Raji (cell line): ENCODE measurements around the gene C2CD4B.

Experiments
- POLR2A ChIP-seq: IDR thresholded peaks from 2 replicates; pipeline ENCODE4 v1.6.1; 2011; ENCODE audit warnings: low read depth, low read length, control low read depth; ENCODE audit not compliant: insufficient read depth

Gene C2CD4B, protein sequence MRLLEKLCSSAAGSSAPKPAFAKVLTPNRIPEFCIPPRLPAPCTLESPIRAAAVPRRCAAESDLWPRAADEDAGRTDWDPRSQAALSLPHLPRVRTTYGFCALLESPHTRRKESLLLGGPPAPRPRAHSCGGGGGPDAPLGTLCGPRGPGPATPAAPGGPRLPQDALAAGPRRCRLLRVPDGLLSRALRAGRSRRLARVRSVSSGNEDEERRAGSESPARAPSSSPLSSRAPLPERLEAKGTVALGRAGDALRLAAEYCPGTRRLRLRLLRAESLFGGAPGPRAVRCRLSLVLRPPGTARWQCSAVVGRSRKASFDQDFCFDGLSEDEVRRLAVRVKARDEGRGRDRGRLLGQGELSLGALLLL

DNA sequence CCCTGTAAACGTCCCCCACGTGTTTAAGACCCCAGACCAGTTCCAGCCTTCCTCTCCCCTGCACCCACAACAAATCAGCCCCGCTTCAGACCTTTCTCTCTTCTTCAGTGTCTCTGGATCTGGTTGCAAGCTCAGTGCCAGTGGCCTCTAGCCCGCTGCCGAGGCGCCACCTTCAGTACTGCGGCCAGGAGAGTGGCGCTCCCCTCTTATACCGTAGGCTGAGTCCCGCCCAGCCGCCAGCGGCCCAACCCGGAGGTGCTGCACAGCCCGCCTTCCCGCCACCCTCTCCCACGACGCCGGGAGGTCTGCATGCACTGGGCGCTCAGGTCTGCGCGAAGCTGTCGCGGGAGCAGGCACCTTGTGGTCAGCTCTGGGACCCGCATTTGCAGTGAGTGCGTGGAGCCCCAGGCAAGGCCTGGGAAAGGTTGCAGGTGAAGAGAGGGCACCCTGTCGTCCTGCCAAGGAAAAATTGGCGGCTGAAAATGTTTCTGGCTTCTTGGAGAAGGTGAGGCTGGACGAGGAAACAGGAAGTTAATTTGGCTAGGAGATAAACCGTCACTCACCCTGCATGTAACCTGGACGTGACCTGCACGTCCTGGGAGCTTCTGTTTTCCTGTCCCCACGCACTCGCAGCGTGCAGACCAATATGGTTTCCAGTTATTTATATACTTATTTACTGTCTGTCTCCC is at the start of gene C2CD4B:
C2CD4B (minus strand) TSS at position 182 of the 689 bp plus-strand sequence. CDS start 301 bp downstream, outside the sequence.
- no peak for TF ChIP-seq POLR2A

DNA sequence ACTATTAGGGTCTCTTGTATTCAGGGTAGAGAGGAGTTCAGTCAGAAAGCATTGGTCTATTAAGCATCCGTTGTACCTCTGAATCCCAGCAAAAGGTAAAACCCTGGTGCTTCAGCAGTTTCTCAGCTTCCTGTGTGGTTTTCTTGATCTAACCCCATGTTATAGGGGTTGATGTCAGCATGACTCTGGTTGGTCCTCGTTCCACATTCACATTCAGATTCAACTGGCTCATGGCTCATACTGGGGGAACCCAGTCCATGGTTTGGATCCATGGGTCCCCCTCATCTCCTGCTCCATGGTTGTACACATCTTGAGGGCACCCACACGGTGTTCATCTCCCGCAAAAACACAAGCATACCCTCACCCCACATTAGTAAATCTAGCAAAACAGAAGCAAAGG is 47.7 kb upstream of the C2CD4B start:
- TF ChIP-seq POLR2A = no peak

DNA sequence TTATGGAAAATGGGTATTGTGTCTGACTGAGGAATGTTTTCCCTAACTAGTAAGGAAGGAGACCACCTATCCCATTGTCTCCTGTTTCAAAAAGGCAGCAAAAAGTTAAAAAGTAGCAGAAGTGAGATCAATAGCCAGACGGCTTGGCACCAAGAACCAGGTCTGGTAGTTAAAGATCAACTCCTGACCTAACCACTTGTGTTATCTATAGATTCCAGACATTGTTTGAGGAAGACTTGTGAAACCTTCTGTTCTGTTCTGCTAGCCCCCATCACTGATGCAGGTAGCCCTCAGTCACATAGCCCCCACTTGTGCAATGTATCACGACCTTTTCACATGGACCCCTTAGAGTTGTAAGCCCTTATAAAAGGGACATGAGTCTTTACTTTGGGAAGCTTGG is 46.3 kb upstream of the C2CD4B start:
- no peak for TF ChIP-seq POLR2A

DNA sequence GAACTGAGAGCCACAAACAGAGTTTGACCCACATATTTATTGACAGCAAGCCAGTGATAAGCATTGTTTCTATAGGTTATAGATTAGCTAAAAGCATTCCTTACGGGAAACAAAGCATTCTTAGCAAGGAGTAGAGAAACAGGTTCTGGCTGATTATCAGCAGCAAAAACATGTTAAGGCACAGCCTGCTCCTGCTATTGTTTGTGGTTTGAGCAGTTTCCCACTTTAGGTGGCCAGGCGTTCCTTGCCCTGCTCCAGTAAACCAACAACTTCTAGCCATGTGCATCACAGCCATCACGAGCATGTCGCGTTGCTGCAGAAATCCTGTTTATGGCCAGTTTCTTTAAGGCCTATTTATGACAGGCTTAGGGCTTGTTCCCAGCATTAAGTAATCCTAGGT is 44.7 kb upstream of the C2CD4B start:
- TF ChIP-seq POLR2A = no peak

DNA sequence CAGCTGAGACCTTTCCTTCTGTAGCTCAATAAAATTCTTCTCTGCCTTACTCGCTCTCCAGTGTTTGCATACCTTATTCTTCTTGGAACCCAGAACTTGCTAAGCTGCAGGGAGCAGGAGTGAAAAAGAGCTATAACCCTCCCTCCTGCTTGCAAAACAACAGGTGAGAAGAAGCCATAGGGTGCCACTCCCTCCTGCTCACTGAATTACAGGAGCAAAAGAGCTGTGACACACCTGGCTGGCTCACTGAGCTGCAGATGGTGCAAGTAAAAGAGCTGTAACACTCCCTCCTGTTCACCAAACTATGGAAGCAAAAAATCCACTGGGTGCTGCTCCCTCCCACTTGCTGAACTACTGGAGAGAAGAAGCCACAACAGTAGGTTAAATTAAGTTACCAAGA is 44.2 kb upstream of the C2CD4B start:
- no peak for TF ChIP-seq POLR2A

DNA sequence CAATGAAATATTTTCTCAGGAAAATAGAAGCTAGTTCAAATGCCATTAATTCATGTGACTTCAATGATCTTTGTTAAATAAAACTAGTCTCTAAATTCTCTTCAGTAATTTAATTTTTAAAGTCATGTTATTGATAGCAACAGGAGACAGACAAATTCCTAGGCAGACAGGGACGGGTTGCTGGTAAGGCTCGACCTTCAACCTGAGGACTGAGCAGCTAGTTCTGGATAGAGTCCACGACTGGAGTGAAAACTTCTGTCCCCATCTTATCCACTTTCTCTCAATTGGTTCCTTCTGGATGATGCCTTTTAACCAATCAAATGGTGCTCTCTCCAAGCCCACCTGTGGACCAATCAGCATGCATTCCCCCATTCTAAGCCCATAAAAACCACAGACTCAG is 43.8 kb upstream of the C2CD4B start:
- TF ChIP-seq POLR2A = no peak

DNA sequence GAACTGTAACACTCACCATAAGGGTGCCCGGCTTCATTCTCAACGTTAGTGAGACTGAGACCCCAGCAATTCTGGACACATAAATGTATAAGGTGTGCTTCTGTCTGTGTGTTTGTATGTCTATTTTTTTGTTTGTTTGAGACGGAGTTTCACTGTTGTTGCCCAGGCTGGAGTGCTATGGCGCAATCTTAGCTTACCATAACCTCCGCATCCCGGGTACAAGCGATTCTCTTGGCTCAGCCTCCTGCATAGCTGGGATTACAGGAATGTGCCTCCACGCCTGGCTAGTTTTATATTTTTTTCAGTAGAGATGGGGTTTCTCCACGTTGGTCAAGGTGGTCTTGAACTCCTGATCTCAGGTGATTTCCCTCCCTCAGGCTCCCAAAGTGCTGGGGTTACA is 43.3 kb upstream of the C2CD4B start:
- no peak for TF ChIP-seq POLR2A

DNA sequence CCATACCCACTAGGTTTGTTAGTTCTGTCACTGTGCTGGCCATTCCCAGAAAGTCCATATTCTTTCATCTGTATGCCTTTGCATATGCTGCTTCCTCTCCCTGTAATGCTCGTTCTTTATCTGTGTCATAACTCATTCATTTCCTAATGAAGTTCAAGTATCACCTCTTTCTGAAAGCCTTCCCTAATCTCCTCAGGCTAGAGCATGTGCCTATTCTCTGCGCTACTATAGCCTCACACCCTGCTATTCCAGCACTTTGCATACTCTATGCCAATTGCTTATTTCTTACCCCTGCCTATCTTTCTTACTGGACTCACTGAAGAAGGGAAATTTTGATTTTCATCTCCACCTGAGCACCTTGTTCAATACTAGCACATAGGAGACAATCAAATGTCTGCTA is 25.6 kb upstream of the C2CD4B start:
- TF ChIP-seq POLR2A = no peak

DNA sequence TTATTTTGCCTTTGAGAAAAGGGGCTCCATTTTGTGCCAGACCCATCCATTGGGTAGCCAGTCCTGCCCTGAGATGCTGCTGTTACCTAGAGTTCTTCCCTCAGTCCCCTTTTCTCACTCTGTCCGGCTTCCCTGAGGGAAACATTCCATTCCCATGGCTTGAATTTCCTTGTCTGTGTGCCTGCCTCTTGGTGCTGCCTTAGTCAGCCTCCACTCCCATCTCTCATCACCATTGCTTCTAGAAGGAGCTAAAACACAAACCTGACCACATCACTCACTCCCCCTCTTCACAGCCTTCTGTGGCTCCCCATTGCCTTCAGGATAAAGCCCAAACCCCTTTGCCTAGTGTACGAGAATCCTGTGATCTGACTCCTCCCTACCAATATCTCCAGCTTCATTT is 25.2 kb upstream of the C2CD4B start:
- no peak for TF ChIP-seq POLR2A

DNA sequence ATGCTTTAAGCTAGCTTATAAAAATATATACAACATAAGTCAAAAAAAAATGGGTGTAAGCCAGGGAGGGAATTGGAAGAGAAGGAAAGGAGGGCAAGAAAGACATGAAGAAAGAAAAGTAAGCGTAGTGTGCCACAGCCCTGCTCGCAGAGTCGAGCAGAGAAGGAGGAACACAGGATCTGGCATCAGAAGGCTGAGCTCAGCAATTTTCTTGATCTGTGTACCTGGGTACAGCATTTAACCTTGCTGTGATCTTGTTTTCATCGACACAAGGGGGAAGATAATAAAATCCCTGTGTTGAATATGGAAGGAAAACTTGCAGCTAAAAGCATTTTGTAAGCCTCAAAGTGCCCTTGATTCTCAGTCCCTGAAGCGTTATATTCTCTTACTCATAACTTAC is 23.7 kb upstream of the C2CD4B start:
- TF ChIP-seq POLR2A = no peak

DNA sequence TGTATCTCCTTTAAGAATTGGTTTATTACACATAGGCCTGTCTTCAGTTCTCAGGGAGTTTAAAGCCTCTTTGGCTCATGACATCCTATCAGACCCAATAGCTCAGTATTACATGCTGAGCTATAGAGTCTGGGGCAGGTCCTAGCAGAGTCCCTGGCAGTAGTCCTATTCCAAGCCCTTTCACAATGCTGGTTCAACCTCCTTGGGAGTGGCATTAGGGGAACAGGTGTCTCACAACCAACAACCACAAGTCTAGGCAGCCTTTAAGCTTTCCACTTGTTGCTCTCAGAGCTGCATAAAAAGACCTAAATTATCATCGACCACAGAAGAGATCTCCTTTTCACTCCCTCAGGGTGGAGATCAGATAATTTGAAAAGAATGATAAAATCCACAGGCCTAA is 22.8 kb upstream of the C2CD4B start:
- no peak for TF ChIP-seq POLR2A

DNA sequence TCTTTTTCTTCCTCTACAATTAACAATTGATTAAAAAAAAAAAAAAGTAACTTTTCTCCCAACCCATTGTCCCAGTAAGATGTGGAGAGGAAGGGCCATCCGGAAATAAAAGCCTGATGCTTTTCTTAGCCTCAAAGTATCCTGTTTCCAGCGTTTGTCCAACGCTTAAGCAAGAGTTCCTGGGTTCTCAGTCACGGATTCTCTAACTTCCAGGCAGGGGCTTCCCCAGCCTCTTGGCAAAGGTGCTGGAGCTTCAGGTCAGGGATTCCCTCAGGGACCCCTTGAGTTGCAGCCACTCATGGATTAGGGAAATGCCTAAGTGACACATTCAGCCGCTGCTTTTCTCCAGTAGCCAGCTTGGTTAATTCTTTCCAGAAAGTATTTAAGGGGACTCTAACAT is 22.3 kb upstream of the C2CD4B start:
- no peak for TF ChIP-seq POLR2A

DNA sequence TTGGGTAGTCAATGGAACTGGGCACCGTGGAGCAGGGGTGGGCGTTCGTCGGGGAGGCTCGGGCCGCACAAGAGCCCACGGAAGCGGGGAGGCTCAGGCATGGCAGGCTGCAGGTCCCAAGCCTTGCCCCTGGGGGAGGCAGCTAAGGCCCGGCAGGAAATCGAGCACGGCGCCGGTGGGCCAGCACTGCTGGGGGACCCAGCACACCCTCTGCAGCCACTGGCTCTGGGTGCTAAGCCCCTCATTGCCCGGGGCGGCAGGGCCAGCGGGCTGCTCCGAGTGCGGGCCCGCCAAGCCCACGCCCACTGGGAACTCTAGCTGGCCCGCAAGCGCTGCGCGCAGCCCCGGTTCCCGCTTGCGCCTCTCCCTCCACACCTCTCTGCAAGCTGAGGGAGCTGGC is 21.5 kb upstream of the C2CD4B start:
- TF ChIP-seq POLR2A = no peak

DNA sequence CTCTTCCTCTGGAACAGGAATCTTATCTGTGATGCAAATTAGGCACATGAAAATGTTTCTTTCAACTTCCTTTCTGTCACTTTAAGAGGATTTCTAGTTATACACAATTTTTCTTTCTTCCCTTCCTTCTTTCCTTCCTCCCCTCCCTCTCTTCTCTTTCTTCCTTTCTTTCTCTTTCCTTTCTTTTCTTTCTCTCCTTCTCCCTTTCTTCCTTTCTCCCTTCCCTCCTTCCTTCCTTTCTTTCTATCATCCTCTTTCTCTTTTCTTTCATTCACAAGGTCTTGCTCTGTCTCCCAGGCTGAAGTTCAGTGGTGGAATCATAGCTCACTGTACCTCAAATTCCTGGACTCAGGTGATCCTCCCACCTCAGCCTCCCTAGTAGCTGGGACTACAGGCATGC is 18.0 kb upstream of the C2CD4B start:
- TF ChIP-seq POLR2A = no peak

DNA sequence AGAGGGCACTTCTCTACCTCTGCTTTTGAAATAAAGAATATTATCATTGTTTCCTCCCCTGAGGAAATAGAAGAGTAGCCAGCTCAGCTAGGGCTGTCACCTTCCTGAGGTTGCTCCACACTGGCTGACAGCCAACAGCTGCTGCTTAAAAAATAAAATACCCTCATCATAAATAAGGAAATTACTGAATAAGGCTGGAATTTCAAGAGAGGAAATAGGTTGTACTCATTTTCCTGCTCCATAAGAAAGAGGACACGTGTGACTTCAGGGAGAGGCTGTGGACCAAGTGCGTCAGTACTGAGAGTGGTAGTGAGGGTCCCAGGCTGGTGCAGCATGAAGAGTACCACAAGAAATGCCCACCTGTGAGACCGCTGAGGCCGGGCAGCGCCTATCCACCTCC is 8.1 kb upstream of the C2CD4B start:
- no peak for TF ChIP-seq POLR2A

DNA sequence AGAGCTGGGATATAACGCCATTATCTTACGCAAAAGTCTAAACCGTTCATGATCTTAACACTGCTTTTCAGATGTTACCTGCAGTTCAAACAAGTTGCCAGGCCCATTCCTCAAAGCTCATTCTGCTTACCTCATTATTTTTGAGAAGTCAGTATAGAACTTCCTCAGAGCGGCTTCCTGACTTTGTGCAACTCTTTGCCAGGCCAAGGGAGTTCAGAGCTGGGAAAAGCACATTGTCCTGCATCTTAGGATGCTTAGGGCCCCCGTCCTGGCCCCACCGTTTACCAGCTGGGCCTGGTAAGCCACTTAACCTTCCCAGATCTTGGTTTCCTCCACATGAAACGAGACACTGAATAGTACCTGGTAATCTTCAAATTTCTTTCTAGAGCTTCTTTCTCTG is 6.8 kb upstream of the C2CD4B start:
- TF ChIP-seq POLR2A = no peak
